Stimulated activated naive CD8-positive, alpha-beta T cell treated with anti-CD3 and anti-CD28 coated beads, Interleukin-15, Interleukin-2, amounts not matched to agents 100 ng/mL and 50 ng/mL, for 24 hours (primary cell): ENCODE measurements around the gene SPOCK1.
"Not testable (repeated sequence)": the region's sequence is repeated elsewhere in the genome, so short reads cannot be mapped to it uniquely, and the experiment has no call there.

ENCODE experiments used
- H3K27ac Mint-ChIP-seq: one replicate; pipeline ENCODE4 v1.8.0; 2021; ENCODE audit warnings: mild to moderate bottlenecking, mixed read lengths
- H3K27me3 Mint-ChIP-seq: one replicate; pipeline ENCODE4 v1.8.0; 2021; ENCODE audit warnings: mixed read lengths
- H3K36me3 Mint-ChIP-seq: one replicate; pipeline ENCODE4 v1.8.0; 2021; ENCODE audit warnings: low read depth, mixed read lengths
- H3K4me1 Mint-ChIP-seq: one replicate; pipeline ENCODE4 v1.8.0; 2021; ENCODE audit warnings: low read depth, mixed read lengths
- H3K4me3 Mint-ChIP-seq: one replicate; pipeline ENCODE4 v1.8.0; 2021; ENCODE audit warnings: mild to moderate bottlenecking, mixed read lengths
- H3K9me3 Mint-ChIP-seq: one replicate; pipeline ENCODE4 v1.8.0; 2021; ENCODE audit warnings: mixed read lengths

Gene SPOCK1

DNA sequence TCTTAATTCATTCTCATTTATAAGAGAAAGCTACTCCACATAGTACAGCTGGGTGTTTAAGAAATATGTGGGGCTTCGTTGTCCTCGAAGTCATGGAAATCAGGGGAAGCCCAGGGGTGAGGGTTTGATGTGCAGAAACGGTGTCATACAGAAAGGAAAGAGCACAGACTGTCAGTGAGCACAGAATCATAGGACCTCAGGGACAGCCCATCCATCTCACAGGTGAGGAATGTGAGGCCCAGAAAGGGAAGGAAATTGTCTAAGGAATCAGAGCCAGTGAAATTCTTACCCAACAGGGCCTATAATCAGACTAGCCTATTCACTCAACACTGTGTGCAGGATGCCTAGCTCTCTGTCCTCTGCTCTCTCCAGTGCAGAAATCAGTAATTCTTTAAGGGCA, 535.6 kb downstream of the SPOCK1 start:
- no peak overlapping the region for H3K27ac Mint-ChIP-seq
- H3K9me3 Mint-ChIP-seq, result peaks cover 3% of the 10 kb centered on the region
- H3K4me1 Mint-ChIP-seq, result no peaks in the 10 kb centered on the region
- no peaks in the 10 kb centered on the region for H3K36me3 Mint-ChIP-seq
- H3K4me3 Mint-ChIP-seq, result no peak overlapping the region
- H3K27me3 Mint-ChIP-seq, result no peaks in the 10 kb centered on the region

DNA sequence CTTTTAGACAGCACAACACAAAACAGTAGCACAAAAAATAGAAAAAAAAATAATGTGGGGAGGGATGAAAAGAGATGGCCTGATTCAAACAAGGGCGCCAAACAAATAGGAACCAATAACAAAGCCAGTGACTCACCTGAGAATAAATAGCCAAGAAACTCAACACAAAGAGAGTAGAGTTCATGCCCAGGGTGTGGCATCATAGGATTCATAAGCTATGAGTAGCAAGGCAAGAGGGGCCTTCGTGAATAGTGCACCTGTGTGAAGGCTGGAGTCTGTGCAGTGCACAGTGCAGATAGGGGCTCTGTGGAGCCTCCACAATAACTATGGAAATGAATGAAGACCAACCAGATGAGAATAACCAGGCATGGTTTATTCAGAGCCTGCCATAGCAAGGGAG, 541.7 kb downstream of the SPOCK1 start:
- Mint-ChIP-seq H3K27ac (no peak overlapping the region), H3K4me3 (no peak overlapping the region), H3K9me3 (peaks cover 8% of the 10 kb centered on the region), H3K4me1 (no peaks in the 10 kb centered on the region), H3K36me3 (no peaks in the 10 kb centered on the region), H3K27me3 (no peaks in the 10 kb centered on the region)

DNA sequence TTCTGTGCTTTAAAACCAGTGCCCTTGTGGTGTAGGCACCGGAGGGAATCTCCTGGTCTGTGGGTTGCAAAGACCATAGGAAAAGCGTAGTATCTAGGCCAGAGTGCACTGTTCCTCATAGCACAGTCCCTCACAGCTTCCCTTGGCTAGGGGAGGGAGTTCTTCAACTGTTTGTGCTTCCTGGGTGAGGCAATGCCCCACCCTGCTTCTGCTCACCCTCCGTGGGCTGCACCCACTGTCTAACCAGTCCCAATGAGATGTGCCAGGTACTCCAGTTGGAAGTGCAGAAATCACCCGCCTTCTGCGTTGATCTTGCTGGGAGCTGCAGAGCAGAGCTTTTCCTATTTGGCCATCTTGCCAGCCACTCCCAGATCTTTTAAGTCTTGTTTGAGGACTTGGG, 545.0 kb downstream of the SPOCK1 start:
- peaks cover 11% of the 10 kb centered on the region for H3K9me3 Mint-ChIP-seq
- H3K4me1 Mint-ChIP-seq, H3K36me3 Mint-ChIP-seq, H3K4me3 Mint-ChIP-seq, H3K27me3 Mint-ChIP-seq, H3K27ac Mint-ChIP-seq: not testable (repeated sequence)

DNA sequence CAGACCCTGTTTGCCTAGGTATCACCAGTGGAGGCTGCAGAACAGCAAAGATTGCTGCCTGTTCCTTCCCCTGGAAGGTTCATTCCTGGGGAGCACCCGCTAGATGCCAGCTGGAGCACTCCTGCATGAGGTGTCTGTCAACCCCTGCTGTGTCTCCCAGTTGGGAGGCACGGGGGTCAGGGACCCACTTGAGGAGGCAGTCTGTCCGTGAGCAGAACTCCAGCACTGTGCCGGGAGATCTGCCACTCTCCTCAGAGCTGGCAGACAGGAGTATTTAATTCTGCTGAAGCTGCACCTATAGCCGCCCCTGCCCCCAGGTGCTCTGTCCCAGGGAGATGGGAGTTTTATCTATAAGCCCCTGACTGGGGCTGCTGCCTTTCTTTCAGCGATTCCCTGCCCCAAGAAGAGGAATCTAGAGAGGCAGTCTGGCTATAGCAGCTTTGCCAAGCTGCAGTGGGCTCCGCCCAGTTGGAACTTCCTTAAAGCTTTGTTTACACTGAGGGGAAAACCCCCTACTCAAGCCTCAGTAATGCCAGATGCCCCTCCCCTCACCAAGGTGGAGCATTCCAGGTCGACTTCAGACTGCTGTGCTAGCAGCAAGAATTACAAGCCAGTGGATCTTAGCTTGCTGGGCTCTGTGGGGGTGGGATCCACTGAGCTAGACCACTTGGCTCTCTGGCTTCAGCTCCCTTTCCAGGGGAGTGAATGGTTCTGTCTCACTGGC, 545.6 kb downstream of the SPOCK1 start:
- H3K27me3 Mint-ChIP-seq, H3K36me3 Mint-ChIP-seq, H3K27ac Mint-ChIP-seq, H3K4me1 Mint-ChIP-seq, H3K4me3 Mint-ChIP-seq: not testable (repeated sequence)
- H3K9me3 Mint-ChIP-seq, result peaks cover 11% of the 10 kb centered on the region

- Mint-ChIP-seq H3K27ac (no peak overlapping the region), H3K36me3 (no peaks in the 10 kb centered on the region), H3K4me1 (no peaks in the 10 kb centered on the region), H3K9me3 (peaks cover 19% of the 10 kb centered on the region), H3K27me3 (no peaks in the 10 kb centered on the region), H3K4me3 (no peak overlapping the region)
These were observed 571.6 kb downstream of the SPOCK1 start for GRCh38 chr5:136927571-136927970.

GRCh38 chr5:136926073-136926472, 573.1 kb downstream of the SPOCK1 start:
- no peak overlapping the region for H3K27ac Mint-ChIP-seq
- H3K9me3 Mint-ChIP-seq, result peaks cover 17% of the 10 kb centered on the region
- no peaks in the 10 kb centered on the region for H3K36me3 Mint-ChIP-seq
- H3K4me1 Mint-ChIP-seq, result no peaks in the 10 kb centered on the region
- H3K4me3 Mint-ChIP-seq, result no peak overlapping the region
- H3K27me3 Mint-ChIP-seq, result no peaks in the 10 kb centered on the region
